Activated CD8-positive, alpha-beta memory T cell treated with anti-CD3 and anti-CD28 coated beads for 48 hours (primary cell): Measurements from ENCODE around the gene ABCB9.
A peak's percentile ranks its signal among the peaks of the same experiment; 100 is the strongest.

ENCODE experiments used
- DNase-seq, 3 experiments: peaks; one replicate each; pipeline ENCODE4 v3.0.0-alpha.2; 2020; ENCODE audit warnings: low read depth in 2 of 3, low spot score in 2 of 3

The ABCB9 gene

DNA sequence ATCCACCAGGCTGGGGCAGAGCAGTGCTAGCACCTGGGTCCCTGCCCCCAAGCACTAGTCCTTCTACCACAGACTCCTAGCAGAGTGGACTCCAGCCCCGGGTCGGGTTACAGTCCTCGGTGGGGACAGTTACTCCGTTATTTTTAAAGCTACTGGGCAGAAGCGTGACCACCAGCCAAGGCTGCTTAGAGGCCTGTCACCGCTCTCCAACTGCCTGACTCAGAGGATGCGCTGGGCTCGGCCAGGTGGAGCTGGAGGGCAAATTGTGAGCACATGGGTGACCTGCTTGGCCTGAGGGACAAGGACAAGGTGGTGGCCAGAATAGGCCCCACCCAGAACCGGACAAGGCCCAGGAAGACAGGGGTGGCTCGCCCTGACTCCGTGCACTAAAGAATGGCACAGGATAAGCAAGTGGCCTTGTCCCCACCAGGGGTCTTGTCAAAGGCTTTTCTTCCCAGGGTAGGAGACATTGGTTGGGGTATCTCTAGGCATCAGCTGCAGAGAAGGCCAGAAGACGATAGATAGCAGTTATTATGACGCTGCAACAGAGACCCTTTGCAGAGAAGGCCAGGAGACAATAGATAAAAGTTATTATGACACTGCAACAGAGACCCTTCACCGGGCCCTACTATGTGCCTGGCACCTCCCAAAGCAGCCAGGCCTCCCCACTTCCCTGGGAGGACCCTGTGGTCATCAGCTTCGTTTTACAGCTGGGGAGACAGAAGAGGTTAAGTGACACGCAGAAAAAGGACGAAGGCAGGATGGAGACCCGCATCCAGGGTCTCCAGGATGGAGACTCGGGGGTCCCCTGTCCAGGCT, 1.6 kb downstream of the ABCB9 start:
- no peak for DNase-seq

DNA sequence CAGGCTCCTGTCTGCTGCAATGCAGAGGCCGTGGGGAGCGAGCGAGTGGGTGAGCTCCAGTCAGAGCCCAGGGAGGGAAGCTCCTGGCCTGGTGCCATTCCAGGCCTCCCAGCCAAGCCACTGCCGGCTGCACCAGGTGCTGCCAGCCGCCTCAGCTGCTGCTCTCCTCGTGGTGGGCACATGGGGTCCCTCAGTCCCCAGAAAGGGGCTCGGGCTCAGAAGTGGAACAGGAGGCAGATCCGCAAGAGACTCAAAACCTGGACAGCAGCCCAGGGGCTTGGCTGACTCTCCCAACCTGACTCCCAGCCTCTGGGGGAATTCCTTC, 2.4 kb downstream of the ABCB9 start:
- no peak for DNase-seq

DNA sequence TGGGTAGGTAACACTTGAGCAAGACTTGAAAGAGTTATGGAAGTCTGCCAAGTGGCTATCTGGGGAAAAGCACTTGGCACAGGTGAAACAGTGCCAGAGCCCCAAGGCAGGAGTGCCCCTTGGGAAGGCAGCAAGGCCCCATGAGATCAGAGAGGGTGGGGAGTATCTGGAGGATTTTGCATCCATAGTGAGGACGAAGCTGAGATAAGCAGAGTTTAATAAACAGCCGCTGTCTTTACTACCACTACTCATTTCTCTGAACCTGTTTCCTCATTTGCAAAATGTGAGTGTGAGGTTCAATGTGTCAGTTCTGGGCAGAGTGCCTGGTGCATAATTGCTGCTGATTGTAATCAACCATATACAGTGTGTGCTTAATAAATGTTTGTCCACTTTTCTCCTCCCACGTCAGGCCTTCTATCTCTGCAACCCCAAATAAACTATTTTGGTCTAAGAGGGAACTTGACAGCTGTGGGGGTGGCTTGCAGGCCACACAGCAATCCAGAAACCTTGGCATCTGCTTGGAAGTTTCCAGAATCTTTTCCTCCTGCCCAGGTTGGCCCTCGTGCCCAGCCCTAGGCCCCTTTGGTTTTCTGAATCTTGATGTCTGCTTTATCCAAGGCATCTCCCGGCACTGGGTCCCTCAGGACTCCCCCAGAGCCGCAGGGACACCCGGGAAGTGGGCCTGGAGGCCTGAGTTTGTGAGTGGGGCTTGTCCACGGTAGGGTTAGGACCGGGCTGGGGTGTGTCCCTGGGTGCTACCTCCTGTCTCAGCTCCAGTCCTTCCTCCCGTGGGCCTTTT, 4.5 kb downstream of the ABCB9 start:
- no peak for DNase-seq

DNA sequence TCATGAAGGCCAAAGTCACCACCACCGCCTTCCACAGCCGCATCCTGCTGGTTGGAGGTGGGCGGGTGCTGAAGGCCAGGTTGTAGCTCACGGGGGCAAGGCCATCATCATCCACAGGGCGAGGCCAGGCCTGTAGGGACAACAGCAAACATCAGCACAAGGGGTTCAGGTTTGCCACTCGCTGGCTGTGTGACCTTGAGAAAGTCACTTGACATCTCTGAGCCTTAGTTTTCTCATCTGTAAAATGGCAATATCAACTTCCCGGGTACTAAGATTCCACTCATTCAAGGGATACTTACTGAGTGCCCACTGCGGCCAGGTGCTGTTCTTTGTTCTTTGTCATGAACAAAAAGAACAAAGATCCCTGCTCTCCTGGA, 6.1 kb downstream of the ABCB9 start:
- DNase-seq = no peak

DNA sequence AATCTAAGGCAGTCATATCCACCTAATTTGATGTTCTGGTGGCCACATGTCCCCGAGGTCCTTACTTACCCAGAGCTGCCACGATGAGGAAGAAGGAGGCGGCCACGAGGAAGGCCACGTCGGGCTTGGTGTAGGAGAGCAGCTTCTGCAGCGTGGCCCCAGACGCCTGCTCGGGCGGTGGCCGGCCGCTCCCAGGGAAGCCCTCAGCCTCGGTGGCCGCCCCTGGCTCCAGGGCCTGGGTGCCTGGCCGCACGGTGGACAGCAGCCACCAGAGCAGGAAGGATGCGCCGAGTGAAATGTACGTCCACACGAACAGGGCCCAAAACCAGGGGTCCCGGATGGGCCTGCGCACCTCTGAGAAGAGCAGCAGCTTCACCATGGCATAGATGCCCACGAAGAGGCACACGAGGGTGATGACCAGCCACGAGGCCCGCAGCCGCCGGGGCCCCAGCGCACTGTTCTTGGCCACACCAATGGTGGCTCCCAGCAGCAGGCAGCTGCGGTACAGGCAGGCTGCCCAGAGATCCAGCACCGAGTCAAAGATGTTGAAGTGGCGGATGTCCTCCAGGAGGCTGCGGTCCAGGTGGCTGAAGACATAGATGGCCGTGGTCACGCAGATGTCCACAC, 6.6 kb downstream of the ABCB9 start:
- no peak for DNase-seq

DNA sequence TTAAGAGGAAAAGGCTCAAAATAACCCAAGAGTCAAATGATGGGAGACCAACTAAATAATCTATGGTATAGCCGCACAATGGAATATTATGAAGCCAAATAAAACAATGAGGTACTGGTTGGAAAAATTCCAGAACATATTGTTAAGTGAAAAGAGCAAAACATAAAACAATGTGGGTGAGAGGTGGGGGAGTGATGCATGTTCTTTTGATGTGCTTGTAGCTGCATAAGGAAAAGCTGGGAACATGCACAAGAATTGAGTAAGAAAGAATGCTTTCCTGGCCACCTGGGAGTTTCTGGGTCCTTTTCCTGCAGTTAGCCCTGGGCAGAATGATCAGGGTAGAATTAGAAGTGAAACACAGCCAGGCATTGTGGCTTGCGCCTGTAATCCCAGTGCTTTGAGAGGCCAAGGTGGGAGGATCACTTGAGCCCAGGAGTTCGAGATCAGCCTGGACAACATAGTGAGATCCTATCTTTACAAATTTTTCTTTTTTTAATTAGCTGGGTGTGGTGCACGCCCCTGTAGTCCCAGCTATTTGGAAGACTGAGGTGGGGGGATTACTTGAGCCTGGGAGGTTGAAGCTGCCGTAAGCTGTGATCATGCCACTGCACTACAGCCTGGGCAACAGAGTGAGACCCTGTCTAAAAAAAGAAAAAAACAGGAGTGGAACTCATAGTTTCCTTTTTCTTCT, 7.9 kb downstream of the ABCB9 start:
- no peak for DNase-seq

DNA sequence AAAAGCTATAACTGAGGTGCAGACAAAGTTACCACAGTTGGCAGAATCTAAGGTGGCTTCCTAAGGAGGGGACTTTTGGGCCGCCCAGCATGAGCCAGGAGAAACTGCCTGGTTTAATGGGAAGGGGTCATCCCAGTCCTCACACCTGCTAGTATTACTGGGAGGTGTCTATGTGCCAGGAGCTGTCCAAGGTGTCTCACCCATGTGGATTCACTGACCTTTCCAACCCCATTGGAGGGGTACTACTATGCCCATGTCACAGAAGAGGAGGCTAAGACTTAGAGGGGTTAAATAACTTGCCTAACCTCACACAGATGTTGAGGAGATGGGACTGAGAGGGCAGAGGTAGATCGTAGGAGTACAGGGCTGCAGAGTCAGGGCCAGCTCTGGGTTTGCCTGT, 10.2 kb downstream of the ABCB9 start:
- no peak for DNase-seq

DNA sequence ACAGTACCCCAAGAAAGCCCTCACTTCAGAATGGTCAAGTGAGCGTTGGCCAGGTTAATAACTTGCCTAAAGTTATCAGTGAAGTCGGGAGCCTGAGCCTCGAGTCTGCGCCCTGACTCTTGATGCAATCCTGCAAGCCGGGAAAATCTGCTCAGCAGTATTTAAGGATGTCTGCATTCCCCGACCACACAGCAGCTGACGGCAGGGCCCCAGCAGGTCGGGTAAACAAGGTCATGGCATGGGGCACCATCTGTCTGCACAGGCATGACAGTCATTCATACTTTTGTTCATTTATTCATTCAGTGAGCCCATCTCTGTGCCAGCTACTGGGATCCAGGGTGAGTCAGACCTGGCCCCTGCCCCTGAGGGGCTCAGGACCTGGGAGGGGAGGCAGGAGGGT, 11.1 kb downstream of the ABCB9 start:
- DNase-seq = no peak

DNA sequence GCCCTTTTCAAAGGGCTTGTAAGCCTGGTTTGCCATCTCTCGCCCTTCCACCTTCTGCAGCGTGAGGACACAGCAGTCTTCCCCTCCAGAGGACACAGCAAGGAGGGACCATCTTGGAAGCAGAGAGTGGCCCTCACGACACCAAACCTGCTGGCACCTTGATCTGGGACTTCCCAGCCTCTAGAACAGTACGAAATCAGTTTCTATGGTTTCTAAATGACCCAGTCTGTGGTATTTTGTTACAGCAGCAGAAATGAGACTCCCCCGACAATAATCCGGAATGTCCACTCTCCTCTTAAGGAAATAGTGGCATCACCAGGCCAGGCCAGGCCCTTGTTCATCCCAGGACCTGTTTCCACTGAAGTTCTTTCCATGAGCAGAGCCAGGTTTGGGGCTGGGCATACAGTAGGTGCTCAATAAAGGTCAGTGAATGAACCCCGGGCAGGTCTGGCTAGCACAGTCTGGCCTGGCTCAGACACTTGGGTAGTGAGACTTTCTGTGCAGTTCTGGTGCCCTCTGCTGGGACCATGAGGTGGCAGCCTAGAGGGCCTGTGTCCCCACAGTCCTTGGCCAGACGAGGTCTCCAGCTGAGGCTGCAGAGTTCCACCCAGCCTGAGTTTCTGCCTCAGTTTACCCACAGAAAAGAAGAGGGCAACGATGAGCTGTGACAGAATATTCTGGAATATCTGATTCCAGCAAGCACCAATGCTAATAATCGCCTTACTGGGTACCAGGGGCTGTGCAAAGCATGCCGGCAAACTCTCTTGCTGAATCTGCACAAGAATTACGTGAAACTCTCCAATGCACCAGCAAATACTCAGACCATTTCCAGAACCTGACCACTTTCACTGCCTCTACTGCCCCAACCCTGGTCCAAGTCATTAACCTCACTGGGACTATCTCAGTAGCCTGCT, 14.0 kb downstream of the ABCB9 start:
- peak in 1 of 3 experiments; percentile 51 for DNase-seq

DNA sequence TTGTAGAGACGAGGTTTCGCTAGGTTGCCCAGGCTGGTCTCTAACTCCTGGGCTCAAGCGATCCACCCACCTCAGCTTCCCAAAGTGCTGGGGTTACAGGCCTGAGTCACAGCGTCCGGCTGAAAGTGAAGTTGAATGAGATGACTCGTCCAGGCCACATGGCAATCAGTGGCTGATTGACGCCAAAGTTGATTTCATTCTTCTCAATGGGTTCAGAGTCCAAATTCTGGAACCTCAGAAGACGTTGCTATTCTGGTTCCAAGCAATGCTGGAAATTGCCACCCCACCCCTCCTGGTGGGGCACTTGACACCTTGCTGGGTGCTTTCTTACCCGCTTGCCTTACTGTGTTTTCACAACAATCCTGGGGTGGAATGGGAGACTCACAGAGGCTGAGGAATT, 14.9 kb downstream of the ABCB9 start:
- no peak for DNase-seq

DNA sequence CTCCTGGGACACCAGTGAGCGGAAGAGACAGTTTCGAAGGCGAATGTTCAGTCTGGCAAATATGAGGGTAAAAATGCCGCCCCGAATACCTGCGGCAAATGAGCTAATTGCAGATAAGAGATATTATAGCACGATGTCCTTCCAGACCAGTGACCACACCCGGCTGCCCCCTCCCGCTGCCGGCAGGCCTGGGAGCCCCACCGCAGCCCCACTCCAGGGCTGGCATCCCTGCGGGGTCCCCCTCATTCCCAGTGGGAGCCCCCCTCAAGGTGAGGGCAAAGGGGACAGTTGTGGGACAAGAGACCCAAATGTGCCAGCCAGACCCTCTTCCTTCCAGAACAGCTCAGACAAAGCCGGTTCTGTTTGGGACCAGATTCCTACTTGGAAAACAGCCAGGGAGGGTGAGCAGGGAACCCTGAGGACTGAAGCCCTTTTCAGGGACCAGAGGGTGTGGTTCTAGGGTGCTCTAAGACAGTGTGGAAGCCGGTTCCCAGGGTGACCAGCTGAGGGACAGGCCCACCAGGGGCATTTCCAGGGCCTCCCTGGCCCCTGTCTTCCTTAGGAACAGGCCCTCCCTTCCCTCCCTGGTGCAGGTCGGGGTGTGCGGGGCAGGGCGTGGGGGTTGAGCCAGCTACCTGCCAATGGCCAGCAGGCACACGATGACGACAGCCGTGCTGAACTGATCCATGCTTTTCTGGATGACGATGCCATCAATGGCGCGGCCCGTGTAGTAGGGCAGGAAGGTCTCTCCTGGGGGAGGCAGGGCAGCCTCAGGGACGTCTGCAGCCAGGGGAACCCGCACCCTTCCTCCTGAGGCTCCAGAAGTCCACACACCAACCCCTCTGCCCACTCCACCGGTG, 16.2 kb downstream of the ABCB9 start:
- DNase-seq = no peak

DNA sequence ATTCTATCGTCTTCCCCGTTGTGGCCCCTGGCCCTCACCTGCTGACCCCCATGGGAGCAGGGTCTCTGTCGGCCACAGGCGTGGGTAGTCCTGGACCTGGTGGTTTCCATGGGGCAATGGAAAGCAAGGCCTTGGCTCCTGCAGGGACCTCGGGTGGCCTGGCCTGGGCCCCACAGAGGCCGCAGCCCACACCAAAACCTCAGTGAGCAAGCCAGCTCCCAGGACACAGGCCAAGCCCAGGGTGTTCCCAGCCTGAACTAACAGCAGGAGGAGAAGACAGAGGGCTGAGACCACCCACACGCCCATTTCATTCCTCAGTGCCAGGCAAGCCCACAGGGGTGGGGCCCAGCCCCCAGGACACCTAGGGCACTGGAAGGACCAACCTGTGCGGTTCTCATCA, 16.9 kb downstream of the ABCB9 start:
- DNase-seq = no peak

DNA sequence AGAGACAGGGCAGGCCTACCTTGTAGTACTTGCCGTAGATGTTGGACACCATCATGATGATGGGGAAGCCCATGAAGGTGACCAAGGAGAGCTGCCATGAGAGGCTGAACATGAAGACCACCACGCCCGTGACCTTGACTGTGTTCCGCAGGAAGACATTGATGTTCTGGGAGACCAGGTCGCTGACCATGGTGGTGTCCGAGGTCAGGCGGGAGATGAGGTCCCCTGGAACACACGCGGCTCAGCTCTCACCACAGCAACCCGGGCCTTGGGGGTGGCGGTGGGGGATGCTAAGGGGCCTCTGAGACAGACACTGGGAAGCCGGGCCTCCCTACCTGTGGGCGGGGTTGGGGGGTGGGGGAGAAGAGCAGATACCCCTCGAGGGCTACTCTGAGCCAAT, 17.7 kb downstream of the ABCB9 start:
- no peak for DNase-seq

DNA sequence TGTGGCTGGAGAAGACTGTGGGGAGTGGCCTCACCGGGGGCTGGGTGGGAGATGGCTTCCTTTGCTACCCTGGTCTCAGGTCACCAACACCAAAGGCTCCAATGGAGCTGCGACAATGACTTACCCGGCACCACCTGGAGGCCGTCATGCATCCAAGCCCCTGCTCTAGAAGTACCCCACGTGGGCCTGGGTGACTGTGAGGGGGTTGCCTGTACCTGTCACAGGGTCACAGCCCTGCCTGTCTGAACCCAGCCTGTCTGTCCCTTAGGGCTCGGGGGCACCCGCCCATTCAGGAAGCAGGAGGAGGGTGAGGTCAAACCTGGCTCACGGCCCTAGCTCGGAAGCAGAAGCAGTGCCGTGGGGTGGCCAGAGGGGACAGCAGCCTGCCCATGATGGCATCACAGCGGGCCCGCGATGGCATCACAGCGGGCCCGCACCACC, 18.9 kb downstream of the ABCB9 start:
- DNase-seq = no peak

DNA sequence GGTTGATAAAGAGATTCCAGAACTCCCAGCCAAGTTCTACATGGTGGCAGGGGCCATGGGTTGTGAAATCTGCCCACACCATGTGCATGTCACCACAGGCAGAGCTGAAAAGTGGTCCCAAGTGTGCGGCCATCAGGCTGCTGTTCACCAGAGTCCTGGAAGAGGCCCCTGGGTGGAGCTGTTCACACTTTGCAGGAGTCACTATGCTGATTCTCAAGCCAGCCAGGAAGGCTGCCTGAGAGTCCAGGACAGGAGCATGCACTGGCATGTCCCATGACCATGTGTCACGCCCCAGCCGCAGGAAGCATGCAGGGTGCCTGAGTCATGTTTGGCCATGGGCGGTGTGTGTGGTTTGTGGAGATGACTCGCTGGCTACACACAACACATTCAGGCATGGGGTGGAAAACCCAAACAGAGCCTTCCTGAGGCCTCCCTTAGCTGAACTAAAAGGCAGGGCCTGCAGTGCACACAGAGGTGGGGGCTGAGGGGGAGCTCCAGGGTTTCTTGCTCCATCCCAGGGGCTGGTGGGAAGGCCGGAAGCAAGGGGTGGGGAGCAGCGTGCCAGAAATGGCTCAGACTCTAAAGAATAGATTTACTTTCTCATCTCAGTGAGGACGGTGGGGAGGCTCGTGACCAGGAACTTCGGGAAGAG, 19.4 kb downstream of the ABCB9 start:
- peak; percentile 71 to 74 (median 74) for DNase-seq

DNA sequence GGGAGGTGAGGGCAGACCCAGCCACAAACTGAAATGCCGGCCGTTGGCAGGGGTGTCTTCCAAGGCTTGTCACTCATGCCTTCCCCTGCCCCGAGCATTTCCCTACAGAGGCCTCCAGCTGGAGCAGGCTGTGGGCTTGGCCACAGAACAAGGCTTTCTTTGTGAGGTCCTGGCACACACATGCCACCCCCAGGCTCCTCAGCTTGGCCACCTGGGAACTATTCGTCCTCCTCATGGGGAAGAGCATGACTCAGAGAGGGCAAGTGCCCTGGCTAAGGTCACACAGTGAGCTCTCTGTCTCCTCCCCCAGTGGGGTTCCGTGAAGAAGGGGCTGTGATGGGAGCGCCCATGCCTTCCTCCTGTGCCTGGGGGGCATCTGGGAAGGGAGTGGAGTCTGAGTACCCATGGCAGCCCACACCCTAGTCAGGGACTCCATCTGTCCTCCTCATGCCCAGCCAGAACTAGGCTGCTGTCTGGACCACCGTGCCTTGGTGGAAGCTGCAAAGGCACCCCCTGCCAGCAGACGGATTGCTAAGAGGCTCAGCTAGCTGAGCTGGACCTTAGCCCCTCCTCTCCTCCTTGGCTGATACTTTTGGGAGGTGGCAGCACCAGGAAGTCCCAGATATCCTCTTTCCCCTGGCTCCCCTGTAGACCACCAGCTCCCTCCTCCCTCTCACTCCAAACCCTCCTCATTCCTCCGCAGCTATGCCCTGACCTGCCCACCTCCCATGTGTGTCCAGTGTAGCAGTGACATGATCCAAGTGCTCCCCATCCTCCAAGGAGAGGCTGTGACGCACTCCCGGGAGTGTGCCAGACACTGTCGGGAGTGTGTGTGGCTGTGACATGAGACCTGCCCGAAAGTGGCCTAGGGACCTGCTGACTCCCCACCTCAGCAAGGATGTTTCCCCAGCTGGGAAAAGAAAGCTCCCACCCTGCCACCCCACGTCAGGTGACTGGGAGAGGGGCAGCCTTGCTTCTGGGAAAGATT, 21.4 kb downstream of the ABCB9 start:
- DNase-seq = no peak

DNA sequence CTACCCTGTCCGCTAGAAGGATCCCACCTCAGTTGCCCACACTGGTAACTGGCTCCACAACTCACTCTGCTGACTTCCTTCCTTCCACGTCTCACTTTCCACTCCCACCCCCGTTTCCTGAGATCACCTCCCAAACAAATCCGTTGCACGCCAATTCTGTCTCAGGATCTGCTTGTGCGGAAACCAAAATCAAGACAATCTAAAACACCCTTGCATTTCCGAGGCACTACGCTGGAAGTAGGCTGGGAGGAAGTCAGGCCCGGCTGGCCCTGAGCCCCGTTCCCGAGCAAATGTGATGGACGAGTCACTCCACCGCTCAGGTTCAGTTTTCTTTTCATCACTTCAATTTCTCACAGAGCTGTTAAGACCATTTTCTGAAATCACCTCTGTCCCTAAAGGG, 23.1 kb downstream of the ABCB9 start:
- DNase-seq = no peak

DNA sequence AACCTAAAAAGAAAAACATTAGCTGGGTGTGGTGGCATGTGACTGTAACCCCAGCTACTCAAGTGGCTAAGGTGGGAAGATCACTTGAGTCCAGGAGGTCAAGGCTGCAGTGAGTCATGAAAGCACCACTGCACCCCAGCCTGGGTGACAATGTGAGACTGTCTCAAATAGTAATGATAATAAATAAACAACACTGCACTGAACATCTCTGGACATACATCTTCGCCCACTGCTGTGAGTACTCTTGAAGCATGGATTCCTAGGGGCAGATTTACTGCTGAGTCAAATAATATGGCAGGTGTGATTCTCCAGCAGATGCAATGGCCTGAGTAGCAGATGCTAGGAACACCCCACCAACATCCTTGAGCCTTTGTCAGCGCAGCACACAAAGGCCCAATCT, 23.6 kb downstream of the ABCB9 start:
- DNase-seq = no peak
